NCI-H2227 treated with DMSO at 0.1 percent for 48 hours (cell line): ENCODE data around the gene ITGB4.
A peak's percentile ranks its signal among the peaks of the same experiment; 100 is the strongest.
"Not testable (repeated sequence)": the region's sequence is repeated elsewhere in the genome, so short reads cannot be mapped to it uniquely, and the experiment has no call there.

Source experiments
- DNase-seq: peaks from one replicate; lab custom pipeline; 2025; lab: John Stamatoyannopoulos, UW

The ITGB4 gene

DNA sequence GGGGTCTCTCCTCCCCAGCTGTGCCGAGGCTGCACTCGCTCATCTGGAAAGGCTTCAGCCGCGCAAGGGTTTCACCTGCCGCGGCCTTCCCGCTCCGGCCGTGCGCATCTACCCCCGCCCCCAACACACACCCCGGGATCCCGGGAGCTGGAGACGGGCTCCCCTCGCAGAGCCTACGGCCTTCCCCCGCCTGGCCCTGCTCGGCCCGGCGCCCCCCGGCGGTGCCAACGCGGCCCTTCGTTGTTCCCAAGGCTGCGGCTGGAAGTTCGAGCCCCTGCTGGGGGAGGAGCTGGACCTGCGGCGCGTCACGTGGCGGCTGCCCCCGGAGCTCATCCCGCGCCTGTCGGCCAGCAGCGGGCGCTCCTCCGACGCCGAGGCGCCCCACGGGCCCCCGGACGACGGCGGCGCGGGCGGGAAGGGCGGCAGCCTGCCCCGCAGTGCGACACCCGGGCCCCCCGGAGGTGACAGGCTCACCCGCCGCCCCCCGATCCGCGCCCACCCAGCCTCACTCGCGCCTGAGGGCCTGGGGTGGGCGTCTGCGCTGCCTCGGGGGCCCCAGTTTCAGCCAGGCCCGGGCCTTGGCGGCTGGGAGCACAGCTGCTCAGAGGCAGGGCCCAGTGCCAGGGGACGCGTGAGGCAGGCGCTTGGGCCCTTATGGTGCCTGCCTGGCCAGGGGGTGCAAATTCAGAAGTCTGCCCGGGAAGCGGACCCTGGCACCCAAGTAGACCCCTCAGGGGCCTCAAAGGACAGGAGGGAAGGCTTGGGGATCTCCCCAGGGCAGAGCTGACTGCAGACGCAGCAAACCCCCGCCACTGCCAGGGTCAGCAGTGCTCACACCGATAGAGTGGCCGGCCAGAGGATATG, 32.5 kb downstream of the ITGB4 start:
- peak; percentile 23 for DNase-seq

DNA sequence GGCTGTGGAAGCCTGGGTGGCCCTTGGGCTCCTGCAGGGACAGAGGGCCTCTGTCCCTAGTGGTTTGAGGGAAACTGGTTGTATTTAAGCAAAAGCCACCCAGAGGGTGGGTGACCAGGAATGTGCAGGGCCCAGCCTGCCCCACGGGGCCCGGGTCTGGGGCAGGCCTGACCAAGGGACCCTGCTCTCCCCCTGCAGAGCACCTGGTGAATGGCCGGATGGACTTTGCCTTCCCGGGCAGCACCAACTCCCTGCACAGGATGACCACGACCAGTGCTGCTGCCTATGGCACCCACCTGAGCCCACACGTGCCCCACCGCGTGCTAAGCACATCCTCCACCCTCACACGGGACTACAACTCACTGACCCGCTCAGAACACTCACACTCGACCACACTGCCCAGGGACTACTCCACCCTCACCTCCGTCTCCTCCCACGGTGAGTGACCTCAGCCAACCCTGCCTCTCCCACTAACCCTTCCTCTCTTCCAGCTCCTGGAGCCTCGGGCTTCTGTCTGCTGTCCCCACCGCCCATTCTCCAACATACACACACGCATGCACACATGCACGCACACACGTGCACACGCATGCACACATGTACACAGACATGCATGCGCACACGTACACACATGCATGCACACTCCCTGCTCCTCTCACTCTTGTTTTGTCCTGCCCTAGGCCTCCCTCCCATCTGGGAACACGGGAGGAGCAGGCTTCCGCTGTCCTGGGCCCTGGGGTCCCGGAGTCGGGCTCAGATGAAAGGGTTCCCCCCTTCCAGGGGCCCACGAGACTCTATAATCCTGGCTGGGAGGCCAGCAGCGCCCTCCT, 33.3 kb downstream of the ITGB4 start:
- no peak for DNase-seq

DNA sequence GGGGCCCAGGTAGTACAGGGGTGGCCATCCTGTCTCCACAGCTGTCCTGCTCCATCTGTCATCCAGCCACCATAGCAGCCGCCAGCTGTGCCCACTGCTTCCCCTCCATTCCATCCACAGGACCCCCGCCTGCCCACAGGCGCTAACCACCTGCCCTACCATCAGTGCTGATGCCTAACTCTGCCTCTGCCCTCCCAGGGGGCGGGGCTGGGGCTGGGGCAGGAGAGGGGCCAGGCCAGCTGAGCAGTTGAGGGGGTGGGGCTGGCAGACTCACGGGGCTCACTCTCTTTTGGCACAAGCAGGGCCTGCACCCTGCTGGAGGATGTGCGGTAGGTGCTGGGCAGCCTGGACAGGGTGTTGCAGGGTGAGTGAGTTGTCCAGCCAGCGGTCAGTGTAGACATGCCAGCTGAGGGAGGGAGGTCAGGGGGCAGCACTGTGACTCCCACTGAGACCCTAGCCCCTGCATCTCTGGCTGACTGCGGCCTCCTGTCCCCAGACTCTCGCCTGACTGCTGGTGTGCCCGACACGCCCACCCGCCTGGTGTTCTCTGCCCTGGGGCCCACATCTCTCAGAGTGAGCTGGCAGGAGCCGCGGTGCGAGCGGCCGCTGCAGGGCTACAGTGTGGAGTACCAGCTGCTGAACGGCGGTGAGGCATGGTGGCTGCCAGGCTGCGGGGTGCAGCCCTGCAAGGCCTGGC, 34.1 kb downstream of the ITGB4 start:
- no peak for DNase-seq

DNA sequence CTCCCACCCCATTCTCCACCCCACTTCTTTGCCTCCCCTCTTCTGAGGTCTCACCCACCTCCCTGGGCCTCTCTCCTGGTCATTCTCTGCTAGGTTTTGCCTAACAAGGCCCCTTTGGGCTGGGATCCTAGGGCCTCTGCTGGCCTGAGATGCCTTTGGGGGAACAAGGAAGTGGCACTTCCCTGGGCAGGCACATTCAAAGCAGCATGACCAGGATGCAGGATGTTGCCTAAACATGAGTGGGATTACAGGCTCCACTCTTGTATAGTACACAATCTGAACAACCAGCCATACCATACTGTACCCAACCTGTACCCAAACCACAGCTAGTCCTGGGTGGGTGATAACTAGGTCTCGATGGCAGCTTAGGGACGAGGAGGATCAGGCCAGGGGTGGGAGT, 34.7 kb downstream of the ITGB4 start:
- no peak for DNase-seq

DNA sequence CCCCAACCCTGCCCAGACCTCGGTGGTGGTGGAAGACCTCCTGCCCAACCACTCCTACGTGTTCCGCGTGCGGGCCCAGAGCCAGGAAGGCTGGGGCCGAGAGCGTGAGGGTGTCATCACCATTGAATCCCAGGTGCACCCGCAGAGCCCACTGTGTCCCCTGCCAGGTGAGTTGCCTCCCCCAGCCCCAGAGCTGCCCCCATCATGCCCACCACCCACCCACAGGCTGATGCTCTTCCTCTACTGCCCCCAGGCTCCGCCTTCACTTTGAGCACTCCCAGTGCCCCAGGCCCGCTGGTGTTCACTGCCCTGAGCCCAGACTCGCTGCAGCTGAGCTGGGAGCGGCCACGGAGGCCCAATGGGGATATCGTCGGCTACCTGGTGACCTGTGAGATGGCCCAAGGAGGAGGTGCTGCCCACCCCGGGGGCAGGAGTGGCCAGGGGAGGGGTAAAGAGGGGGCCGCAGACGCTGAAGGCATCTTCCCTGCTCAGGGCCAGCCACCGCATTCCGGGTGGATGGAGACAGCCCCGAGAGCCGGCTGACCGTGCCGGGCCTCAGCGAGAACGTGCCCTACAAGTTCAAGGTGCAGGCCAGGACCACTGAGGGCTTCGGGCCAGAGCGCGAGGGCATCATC, 35.3 kb downstream of the ITGB4 start:
- DNase-seq, result no peak

DNA sequence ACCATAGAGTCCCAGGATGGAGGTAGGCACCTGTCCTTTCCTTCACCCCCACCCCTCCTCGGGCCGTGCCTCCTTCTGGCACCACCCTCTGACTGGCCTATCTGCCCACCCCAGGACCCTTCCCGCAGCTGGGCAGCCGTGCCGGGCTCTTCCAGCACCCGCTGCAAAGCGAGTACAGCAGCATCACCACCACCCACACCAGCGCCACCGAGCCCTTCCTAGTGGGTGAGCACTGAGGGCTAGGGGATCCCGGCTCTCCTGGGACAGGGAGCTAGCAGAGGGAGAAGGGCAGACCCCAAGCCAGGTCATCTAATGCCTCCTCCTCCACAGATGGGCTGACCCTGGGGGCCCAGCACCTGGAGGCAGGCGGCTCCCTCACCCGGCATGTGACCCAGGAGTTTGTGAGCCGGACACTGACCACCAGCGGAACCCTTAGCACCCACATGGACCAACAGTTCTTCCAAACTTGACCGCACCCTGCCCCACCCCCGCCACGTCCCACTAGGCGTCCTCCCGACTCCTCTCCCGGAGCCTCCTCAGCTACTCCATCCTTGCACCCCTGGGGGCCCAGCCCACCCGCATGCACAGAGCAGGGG, 35.9 kb downstream of the ITGB4 start:
- DNase-seq, result no peak

DNA sequence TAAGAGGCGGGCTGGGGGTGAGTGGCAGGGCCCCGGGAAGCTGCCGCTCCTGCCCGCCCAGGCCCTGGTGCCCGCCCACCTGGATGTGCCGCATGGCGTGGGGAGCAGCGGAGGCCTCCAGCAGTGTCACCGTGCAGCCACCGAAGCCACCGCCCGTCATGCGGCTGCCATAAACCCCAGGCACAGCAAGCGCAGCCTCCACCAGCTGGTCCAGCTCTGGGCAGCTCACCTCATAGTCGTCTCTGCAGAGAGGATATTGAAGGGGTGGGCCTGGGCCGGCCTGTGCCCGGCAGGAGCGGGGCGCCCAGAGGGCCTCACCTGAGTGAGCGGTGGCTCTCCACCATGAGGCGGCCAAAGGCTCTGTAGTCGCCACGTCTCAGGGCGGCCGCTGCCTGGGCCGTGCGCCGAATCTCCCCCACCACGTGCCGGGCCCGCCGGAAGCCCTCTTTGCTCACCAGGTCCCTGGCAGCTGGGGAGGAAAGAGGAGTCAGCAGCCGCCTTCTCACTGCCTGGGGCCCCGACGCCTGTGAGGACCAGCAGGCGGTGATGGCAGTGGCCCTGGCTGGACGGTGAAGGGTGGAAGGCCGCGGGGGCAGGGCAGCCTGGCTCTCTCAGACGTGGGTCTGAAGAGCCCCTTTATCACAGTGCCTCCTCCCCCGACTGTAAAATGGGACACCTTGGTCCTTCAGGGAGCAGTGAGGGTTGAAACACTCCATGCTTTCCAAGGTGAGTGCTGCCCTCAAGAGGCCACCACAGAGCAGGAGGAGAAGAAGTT, 37.1 kb downstream of the ITGB4 start:
- DNase-seq, result no peak

DNA sequence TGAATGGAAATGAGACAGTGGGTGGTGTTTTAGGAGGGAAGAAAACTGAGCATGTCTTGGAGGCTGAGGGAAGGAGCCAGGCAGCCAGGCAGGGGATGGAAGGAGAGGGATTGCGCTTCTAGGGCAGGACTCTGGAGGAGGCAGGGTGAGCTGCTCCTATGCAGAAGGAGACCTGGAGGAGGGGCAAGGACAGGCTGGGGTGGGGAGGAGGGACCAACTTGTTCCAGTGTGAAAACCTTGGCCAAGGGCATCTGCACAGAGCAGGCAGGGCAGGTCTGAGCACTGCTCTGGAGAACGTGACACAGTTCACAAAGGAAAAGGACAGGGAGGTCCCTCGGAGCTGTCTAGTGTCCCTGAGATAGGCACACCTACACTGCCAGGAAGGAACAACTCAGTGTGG, 38.2 kb downstream of the ITGB4 start:
- no peak for DNase-seq

DNA sequence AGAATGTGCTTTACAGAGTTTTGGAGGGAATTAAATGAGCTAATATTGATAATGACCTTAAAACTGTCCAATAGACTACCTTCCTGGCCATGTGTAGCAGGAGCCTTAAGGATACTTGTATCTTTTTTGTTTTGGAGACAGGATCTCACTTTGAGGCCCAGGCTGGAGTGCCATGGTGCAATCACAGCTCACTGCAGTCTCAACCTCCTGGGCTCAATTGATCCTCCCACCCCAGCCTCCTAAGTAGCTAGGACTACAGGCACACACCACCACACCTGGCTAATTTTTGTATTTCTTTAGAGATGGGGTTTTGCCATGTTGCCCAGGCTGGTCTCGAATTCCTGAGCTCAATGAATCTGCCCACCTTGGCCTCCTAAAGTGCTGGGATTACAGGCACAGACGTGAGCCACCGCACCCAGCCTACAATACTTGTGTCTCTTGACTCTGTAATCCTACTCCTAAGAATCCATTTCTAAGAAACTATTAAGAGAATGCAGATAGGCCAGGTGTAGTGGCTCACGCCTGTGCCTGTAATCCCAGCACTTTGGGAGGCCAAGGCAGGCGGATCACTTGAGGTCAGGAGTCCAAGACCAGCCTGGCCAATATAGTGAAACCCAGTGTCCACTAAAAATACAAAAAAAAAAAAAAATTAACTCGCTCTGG, 38.9 kb downstream of the ITGB4 start:
- not testable (repeated sequence) for DNase-seq

DNA sequence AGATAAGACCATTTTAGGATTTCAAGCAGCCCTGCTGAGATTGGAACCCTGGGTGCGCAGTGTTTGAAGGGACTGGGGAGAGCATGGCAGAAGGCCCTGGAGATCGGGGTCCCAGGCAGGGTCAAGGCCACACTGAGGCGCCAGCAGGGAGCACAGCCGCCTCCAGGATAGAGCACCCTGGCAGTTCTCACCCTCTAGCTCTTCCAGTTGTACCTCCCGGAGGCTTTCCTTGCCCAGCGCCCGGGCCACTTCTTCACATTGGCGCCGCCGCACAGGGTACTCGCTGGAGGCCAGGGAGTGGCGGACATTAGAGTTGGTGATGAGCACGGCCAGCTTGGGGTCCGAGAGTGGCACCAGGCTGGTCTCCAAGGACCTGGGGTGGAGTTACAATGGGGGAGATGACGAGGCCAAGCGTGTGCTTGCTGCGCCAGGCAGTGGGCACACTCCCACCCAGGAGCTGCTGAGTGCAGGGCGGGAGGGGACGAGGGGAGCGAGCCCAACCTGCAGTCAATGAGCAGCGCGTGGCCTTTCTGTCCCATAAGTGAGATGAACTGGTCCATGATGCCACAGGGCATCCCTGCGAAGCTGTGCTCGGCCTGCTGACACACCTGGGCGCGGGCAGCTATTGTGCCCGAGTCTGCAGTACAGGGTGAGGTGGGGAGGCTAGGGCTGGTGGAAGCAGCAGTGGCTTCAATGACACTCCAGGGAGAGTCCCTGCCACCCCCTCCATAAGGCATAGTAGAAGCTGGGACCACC, 41.4 kb downstream of the ITGB4 start:
- DNase-seq, result no peak

DNA sequence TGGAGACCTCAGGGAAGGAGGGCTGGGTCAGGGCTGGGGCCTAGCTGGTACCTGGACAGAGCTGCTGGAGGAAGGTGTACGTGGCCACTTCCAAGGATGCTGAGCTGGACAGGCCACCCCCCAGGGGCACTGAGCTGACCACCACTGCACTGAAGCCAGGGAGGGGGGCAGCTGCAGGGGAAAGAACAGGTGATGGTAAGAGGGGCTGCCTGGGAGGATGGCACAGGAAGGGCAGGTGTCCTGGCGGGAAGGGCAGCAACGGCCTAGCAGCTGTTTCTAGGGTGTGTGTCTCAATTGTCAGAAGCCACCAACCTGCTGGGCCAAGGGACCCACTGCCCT, 42.0 kb downstream of the ITGB4 start:
- DNase-seq, result no peak

DNA sequence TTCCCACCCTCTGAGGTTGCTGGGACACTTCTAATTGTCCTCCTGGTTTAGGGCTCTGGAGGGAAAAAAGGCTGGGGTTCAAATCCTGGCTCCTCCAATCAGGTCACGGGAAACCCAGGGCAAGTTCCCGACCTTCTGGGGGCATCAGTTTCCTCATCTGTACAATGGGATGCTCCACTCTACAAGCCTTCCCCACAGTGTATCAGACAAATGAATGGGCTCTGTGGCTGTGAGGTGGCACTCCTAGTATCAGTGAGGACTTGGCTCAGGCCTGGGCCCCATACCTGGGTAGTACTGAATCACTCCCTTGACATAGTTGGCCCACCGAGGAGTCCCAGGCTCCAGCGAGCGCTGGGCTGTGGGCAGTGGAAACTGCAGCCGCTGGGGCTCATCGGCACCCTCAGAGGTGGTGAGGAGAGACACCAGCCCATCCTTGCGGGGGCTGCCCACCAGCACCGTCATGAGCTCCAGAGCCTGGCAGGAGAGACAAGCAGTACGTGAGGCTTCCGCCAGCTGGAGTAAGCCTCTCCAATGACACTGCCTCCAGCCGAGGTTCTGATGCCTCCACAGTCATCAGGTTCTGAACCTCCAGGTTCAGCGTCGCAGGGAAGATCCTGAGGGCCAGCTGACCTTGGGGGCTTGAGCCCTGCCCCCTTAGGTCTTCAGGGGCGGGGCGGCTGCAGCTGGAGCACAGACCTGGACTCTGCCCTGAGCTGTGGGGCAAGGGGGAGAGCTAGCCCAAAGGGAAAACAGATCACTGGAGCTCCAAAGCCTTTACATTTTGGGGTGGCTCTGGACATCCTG, 42.6 kb downstream of the ITGB4 start:
- DNase-seq, result no peak

DNA sequence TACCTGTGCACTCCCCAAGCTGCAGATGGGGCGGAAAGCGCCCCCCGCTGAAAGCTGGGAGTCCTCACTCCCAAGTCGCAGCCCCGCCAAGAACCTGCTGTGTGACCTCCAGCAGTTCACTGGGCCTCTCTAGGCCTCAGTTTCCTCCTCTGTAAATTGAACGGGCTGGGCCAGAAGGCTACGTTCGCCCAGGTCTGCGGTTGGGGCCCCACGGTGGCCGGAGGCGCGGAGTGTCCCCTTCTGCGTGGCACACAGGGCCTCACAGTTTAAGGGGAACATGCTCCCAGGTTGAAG, 43.1 kb downstream of the ITGB4 start:
- no peak for DNase-seq

DNA sequence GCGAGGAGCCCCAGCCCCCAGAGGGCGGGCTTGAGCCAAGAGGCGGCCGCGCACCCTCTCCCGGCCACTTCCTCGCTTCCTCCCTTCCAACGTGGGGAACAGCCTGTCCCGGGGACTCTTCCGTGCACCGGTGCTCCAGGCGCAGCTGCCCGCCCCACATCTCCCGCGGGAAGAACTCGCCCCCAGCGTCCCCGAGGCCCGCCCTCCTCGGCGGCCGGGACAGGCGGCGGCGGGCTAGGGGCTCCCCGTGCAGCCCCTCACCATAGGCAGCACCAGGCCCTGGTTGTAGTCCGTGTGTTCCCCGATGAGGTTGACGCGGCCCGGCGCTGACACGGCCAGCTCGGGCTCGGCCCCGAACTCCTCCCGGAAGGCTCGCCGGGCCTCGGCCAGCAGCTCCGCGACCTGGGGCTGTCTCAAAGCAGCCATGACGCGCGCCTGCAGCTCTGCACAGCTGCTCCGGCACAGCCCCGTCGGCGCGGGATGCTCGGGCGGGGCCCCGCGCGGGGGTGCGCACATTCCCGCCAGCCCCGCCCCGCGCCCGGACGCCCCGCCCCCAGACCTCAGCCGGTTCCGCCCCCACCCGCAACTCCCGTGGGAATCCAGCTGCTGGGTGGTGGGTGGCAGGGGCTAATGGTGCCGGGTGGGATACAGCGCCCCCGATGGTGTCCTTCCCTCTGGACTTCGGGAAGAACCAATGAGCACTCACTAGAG, 43.6 kb downstream of the ITGB4 start, which contains the start of gene GALK1:
TSS of gene GALK1 (minus strand) at position 482 of the 711 bp plus-strand sequence. CDS start at position 426, 56 bp downstream.
- no peak for DNase-seq

DNA sequence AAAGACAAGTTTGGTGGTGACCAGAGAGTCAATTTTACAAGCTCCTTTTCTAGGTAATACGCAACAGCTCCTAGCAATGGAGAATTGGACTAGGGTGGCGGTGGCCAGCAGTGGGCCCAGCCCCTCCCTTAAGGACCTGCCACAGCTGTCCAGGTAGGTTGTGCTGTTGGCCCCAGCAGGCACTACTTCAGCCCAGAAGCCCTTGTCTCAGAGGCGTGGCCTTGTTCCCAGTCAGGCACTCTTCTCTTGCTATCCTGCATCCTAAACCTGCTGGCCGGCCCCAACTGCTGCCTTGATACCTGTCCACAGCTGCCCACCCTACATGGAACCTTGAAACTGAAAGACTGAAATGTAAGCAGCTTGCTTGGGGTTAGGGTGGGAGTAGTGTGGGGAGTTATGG, 44.7 kb downstream of the ITGB4 start:
- DNase-seq, result no peak

DNA sequence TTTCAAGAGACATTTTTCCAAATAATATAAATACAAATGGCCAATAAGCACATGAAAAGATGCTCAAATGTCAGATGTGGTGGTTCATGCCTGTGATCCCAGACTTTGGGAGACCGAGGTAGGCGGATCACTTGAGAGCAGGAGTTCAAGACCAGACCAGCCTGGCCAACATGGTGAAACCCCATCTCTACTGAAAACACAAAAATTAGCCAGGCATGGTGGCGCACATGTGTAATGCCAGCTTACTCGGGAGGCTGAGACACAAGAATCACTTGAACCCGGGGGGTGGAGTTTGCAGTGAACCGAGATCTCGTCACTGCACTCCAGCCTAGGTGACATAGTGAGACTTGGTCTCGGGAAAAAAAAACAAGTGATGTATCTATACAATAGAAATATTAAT, 46.6 kb downstream of the ITGB4 start:
- DNase-seq, result no peak

DNA sequence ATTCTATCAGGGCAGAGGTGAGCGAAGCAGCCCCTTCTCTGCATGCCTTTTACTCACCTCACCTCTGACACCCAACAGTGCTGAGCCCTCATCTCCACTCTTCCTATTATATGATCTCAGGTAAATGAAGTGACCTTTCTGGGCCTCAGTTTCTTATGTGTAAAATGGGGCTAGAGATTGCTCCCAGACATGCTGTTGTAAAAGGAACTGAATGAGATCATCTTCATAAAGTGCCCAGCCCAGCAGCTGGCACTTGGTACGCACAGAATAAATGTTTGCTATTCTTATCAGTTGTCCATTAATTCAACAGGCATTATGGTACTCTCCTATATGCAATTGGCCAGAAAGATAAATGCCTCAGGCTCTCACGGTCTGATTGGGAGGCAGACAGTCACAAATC, 48.3 kb downstream of the ITGB4 start:
- DNase-seq, result no peak
